Kidney epithelial cell (primary cell): ENCODE results near the gene HESX1. TPM values are rescaled to one million over a fixed set of nuclear protein-coding genes. Genes with fewer than 3 reads are reported as not detected.

Experiments
- DNase-seq: peaks from one replicate; pipeline ENCODE4 v3.0.0-alpha.2; 2010; ENCODE audit warnings: low read depth
- H3K27me3 ChIP-seq: 2 replicates; pipeline ENCODE4 v1.6.0; 2011; ENCODE audit warnings: low read length; ENCODE audit not compliant: control insufficient read depth, insufficient read depth
- H3K36me3 ChIP-seq: 2 replicates; pipeline ENCODE4 v1.5.1; 2011; ENCODE audit warnings: low read length; ENCODE audit not compliant: control insufficient read depth, insufficient read depth
- H3K4me3 ChIP-seq: 2 replicates; pipeline ENCODE4 v1.5.1; 2011; ENCODE audit warnings: low read depth, mild to moderate bottlenecking, control low read depth, low read length
- total RNA-seq: library from RNA; depleted of rRNA; stranded (reverse); fragments of >200 nt; gene quantifications from 2 replicates; pipeline ENCODE4 v1.2.3, GENCODE V29; 2015
- TF ChIP-seq, protein P1 (sequence below): IDR thresholded peaks from 2 replicates; pipeline ENCODE4 v1.5.1; 2011; ENCODE audit warnings: mild to moderate bottlenecking, moderate library complexity, low read length, control low read depth, inconsistent platforms; ENCODE audit not compliant: insufficient read depth, poor library complexity, severe bottlenecking

The HESX1 gene
- total RNA-seq, 1 donor from 2014 or later, result 2.9 TPM

DNA sequence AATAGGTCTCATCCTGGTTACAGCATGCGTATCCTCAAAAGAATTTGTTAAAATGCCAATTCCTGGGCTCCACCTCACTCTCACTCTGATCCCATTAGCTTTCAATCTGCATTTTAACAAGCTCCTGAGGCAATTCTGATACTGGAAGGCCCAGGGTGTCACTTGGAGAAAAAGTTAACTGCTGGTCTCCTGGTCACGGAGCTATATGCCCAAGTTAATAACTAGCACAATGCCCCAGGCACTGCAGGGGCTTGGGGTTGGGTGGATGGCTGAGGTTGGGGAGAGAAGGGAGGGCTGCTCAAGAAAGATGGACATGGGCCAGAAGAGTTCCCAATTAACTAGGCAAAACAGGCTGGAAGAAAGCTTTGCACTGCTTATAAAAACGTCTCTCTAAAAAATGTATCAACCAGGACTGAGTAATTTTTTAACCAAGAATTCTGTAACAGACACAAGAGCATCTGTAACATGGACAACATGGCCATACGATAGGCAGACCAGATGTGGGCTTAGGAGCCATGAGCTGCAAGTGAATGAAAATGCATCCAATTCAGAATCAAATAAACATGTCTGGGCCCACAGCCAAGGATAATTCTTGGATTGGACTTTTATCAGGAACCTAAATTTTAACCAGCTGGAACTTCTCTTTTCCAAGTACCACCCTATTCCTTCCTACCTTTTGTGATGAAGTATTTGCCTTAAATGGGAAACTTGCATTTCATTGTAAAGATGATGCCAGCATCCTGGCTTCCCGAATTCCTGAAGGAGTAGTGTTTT, 38.8 kb downstream of the HESX1 start:
- Histone ChIP-seq H3K27me3 (no peaks in the 10 kb centered on the region), H3K36me3 (no peaks in the 10 kb centered on the region), H3K4me3 (no peak overlapping the region)
- DNase-seq, result no peak
- TF ChIP-seq, protein P1, sequence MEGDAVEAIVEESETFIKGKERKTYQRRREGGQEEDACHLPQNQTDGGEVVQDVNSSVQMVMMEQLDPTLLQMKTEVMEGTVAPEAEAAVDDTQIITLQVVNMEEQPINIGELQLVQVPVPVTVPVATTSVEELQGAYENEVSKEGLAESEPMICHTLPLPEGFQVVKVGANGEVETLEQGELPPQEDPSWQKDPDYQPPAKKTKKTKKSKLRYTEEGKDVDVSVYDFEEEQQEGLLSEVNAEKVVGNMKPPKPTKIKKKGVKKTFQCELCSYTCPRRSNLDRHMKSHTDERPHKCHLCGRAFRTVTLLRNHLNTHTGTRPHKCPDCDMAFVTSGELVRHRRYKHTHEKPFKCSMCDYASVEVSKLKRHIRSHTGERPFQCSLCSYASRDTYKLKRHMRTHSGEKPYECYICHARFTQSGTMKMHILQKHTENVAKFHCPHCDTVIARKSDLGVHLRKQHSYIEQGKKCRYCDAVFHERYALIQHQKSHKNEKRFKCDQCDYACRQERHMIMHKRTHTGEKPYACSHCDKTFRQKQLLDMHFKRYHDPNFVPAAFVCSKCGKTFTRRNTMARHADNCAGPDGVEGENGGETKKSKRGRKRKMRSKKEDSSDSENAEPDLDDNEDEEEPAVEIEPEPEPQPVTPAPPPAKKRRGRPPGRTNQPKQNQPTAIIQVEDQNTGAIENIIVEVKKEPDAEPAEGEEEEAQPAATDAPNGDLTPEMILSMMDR, result no peak

DNA sequence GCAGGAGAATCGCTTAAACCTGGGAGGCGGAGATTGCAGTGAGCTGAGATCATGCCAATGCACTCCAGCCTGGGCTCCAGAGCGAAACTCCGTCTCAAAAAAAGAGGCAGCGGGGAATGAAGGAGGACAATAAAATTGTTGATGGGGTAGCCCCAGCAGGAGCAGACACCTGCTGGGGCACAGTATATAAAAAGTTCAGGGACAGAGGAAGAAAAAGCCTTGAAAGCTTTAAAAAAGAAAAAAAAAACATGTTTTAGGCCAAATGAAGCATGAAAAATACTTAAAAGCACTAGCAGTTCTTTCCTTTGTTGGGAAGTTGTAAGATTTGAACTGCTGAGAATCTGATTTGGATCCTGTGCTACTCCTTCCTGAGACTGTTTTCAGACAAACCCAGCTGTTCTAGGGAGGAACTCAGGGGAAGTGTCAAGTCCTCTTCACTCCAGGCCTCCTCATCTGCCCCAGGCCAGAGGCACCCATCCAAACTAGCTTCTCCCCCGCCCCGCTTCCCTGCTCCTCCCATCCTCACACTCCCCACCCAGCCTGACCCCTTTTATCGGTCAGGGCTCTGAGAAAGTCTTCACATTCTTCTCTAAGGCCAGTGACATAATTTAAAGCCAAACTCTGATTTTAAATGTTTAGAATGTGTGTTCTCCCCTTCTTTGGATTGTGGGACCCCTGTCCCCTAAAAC, 39.6 kb downstream of the HESX1 start:
- TF ChIP-seq, protein P1, result no peak
- H3K27me3 ChIP-seq, result no peaks in the 10 kb centered on the region
- no peaks in the 10 kb centered on the region for H3K36me3 ChIP-seq
- no peak for DNase-seq
- no peak overlapping the region for H3K4me3 ChIP-seq

DNA sequence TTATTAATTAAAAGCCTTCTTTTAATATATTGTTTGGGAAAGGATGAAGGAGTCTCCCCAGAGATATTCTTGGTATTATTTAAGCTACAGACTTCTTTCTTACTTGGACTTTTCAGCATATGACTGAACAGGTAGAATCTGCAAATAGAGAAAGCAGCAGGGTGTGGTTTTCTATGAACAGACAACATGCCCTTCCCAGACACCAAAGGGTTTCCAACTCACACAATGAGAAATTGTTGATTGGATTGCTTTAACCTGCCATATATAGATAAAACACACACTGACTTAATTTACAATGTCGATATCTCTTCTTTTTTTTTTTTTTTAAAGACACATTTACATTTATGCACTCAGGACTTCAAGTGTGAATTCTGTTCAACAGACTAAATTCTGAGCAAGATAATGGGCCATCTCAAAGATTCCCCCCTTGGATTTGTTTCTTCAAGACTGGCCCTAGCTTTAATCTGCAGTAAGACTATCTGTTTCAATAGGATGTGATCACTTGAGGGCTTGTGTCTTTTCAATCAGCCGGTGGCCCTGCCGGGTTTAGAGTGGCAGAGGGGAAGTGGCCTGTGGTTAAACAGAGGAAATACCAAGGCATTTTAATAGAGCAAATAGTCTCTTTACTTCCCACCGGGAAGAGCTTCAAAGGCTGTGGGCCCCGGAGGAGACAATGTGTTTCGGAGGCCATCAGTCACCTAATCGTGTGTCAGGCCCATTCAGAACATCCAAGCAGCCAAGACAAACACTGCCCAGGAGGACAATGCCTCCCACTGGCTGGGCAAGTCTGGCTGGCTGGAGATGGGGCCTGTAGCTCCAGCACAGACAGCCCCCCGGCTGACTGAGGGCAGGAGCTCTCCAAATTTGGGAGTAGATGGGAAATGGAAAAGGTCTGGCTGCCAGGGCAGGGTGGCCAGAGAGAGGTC, 40.7 kb downstream of the HESX1 start:
- DNase-seq, result no peak
- TF ChIP-seq, protein P1, result no peak
- Histone ChIP-seq H3K4me3 (no peak overlapping the region), H3K36me3 (no peaks in the 10 kb centered on the region), H3K27me3 (no peaks in the 10 kb centered on the region)

DNA sequence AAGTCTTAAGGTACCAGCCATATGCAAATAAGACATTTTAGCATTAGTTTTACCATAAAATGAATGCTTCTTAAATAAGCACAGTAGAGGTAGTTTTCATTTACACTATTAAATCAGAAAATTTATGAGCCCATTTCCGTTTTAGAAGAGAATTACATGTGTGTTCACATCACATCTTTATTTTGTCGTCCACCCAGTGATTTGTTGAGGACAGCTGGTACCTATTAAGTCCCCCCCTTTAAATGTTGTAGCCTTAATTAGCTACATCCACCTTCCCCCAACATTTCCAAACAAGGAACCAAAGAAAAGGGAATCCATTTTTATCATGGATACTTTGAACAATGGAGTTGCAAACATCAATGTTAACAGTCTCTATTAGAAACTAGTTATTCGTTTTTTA, 41.5 kb downstream of the HESX1 start:
- Histone ChIP-seq H3K4me3 (no peak overlapping the region), H3K27me3 (no peaks in the 10 kb centered on the region), H3K36me3 (no peaks in the 10 kb centered on the region)
- DNase-seq, result no peak
- TF ChIP-seq, protein P1, result no peak

DNA sequence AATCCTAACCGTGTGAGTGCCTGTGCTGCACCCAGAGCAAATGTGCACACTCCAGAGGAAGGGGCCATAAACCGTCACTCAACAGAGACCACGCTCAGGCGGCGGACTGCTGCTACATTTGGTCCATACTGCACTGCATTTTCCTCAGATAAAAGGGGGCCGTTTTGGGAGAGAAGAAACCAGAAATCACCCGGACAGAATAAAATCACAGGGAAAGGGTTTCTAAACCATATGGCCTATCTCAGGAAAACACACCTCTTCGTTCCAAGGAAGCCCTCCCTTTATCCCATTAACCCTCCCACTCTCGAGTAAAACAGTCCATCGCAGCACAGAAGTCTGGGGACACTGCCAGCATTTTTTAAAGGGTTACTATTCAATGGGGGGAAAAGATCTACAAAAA, 42.2 kb downstream of the HESX1 start:
- TF ChIP-seq, protein P1, result no peak
- no peak overlapping the region for H3K4me3 ChIP-seq

More for the DNA sequence above, 42.2 kb downstream of the HESX1 start:
- Histone ChIP-seq H3K27me3 (no peaks in the 10 kb centered on the region), H3K36me3 (no peaks in the 10 kb centered on the region)
- DNase-seq, result no peak
